GM10847 (cell line): ENCODE measurements around the gene MYH7.

Experiments
- POLR2A ChIP-seq: IDR thresholded peaks from 2 replicates; pipeline ENCODE4 v1.6.1; 2011; ENCODE audit not compliant: insufficient read length; ENCODE audit errors: extremely low read depth

MYH7 gene

GRCh38 chr14:23377573-23378563 is 57.6 kb downstream of the MYH7 start:
- TF ChIP-seq POLR2A: no peak

DNA sequence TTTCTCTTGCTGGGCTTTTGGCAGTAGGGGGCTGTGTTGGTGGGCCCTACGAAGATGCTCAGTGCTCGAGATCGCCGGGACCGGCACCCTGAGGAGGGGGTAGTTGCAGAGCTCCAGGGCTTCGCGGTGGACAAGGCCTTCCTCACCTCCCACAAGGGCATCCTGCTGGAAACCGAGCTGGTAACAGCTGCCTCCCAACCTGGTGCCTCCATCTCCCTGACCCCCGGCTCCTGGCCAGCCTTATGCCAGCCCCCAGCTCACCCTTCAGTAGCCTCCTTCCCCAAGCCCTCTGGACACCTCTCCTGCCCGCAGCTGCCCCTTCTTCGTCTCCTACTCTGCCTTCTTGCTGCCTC is 58.3 kb downstream of the MYH7 start:
- TF ChIP-seq POLR2A: no peak

DNA sequence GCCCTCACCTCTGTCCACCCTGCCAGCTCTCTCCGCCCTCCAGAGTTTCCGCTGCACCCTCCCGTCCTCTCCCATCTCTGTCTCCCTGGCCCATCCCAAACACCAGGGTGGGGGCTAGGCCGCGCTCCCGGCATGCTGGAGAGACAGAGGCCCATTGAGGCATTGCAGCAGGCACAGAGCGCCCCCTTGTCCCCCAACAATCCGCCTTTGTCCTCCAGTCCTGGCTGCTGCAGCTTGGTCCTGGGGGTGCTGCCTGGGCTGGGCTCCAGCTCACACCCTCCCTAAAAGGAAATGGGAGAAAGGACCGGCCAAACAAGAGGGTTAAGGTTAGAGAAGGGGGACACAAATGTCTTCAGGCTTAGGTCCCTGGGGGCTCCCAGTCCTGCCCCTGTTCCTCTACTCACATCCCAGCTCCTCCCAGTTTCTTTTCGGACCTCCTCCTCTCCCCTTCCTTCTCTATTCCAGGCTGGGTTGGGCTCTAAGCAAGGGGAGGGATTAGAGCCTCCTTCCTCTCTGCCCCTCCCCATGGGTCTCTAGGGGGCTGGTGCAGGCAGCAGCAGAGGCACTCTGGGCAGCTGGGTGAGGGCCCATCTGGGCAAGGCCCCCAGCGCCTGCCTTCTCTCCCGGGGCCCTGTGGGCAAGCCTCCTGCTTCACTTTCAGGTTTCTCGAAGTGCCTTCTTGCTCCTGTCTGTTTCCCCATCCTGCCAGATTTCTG is 58.8 kb downstream of the MYH7 start, which contains the start of gene CMTM5:
CMTM5 (plus strand) TSS at position 565 of the 716 bp plus-strand sequence. CDS start 206 bp downstream, outside the sequence.
- no peak for TF ChIP-seq POLR2A

- no peak for TF ChIP-seq POLR2A
Measured at GRCh38 chr14:23375527-23376251, 59.8 kb downstream of the MYH7 start.

GRCh38 chr14:23373041-23373440 is 62.4 kb downstream of the MYH7 start:
- no peak for TF ChIP-seq POLR2A

- TF ChIP-seq POLR2A: no peak
Measured at GRCh38 chr14:23372509-23372908, 63.0 kb downstream of the MYH7 start, which contains the start of gene IL25. Gene IL25 (plus strand): TSS chr14:23372809.

DNA sequence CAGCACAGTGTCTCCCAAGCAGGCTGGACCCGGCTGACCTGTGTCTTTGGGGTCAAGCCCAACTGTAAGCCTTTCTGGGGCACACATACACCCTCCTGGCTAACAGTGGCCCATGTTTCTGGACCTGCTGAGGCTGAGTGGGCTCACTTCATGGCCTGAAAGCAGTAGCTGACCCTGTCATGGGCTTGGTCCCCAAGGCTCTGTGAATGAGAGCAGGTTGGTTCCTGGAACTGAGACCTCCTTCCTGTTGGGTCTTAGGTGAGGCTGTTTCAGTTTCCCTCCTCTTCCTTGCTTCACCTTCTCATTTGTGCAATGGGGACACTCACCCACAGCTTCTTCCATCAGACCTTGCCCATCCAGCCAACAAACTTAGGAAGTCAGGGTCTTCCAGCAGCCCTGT is 63.6 kb downstream of the MYH7 start:
- TF ChIP-seq POLR2A: no peak

GRCh38 chr14:23370221-23370620 is 65.2 kb downstream of the MYH7 start:
- no peak for TF ChIP-seq POLR2A

- TF ChIP-seq POLR2A: no peak
Measured at GRCh38 chr14:23366426-23366921, 69.0 kb downstream of the MYH7 start.

DNA sequence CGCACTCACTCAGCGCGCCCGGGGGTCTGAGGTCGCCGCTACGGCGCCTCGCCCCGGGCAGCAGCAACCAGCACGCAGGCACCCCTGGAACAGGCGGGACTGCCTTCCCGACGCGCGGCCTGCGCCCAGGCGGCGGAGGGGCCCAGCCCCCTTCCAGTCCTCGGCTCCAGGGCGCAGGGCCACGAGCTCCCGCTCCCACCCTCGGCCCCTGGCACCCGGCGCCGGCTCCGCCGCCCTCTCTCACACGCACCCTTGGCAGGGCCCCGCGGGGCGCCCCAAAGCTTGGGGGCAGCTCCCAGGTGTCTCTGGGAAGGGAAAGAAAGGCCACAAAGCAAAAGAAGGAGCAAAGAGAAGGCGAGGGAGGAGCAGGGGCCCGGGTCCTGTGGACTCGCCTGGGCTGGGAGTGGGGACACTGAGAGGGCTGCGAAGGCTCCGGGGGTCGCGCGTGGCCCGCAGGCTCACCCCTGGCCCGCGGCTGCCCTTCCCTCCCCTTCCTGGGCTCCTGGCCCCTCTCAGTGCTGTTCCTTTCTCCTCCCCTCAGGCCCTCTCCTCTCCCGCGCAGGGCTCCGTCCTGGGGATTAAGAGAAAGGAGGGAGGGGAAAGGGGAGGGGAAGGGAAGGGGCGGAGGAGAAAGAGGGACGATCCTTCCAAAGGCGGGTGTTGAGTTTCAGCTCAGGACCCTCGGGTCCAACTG is 69.6 kb downstream of the MYH7 start:
- TF ChIP-seq POLR2A: no peak

DNA sequence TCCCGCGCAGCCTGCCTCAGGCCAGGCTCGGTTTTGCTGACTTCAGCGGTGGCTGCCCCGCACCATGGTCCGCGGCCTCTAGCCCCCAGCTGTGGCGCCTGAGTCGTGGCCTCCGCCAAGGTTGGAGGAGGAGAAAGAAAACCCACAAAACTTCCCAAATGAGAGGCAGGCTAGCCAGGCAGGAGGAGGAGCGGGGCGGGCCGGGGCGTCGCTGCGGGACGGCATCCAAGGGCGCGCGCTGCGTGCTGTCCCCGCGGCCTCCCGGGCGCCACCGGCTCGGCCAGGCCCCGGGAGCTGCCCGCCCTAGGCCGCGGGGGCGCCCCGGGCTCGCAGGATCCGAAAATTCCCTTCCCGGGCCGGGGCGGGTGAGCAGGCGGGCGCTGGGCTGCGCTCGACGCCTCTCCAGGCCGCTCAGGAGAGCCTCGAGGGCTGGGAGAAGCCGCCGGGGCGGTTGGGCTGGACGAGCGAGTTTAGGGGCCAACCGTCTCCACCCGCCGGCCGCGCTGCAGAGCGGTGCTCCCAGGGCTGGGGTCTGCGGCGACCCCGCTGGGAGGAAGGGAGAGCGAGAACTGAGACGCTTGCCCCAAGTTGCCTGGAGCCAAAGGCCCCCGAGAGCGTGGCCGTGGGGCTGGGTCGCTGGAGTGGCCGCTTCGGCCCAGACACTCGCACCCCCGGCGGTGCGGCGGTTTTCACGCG is 70.3 kb downstream of the MYH7 start, which contains the start of gene EFS:
EFS (minus strand) TSS at position 137 of the 696 bp plus-strand sequence. CDS start 147 bp downstream, outside the sequence.
- TF ChIP-seq POLR2A: no peak

DNA sequence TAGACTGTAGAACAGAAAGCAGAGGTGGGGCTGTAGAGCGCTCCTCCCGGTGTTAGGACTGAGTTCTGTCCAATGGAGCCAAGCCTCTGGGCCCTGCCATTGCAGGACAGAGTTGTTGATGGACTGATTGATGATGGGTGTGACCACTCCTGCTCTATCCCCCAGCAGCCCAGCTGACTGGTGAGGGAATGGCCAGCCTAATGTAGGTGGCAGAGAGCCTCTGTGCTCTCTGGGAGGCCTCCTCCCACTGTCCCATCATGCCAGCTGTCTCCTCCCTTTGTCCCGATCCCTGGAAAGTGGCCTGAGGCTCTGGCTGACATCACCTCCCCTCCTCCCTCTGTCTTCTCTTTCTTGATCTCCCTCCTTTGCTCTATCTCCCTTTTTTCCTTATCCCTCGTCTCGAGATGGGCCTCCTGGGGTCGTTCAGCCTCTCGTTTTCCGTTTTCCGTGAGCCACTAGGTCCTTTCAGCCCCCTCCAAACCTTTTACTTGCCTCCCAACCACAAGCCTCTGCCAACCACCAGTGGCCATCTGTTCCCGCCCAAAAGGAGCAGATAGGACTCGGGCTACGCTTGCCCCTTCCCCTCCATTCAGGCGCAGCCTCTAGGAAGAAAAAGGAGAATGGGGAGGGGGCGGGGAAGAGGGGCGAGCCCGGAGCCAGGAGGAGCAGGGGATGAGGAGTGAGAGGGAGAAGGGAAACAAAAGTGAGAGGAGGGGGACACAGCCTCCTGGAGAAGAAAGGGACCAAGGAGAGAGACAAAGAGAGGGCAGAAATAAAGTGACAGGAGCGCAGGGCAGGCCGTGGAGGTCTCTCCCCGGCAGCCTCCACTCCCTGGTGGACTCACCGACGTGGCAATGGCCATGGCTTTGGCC is 71.1 kb downstream of the MYH7 start:
- TF ChIP-seq POLR2A: no peak
